AG09309 (cell line): Measurements from ENCODE around the gene TRIL.

ENCODE experiments used
- DNase-seq: peaks from one replicate; pipeline ENCODE4 v3.0.0-alpha.2; 2010; ENCODE audit warnings: low read depth
- H3K4me3 ChIP-seq: 2 replicates; pipeline ENCODE4 v1.5.1; 2011; ENCODE audit warnings: mild to moderate bottlenecking, low read depth, low read length, moderate library complexity; ENCODE audit not compliant: control insufficient read depth
- TF ChIP-seq, protein P1 (sequence below): IDR thresholded peaks from 2 replicates; pipeline ENCODE4 v1.5.1; 2011; ENCODE audit warnings: mild to moderate bottlenecking, low read depth, low read length, inconsistent platforms; ENCODE audit not compliant: insufficient read depth, control insufficient read depth; ENCODE audit errors: missing control alignments

The TRIL gene

DNA sequence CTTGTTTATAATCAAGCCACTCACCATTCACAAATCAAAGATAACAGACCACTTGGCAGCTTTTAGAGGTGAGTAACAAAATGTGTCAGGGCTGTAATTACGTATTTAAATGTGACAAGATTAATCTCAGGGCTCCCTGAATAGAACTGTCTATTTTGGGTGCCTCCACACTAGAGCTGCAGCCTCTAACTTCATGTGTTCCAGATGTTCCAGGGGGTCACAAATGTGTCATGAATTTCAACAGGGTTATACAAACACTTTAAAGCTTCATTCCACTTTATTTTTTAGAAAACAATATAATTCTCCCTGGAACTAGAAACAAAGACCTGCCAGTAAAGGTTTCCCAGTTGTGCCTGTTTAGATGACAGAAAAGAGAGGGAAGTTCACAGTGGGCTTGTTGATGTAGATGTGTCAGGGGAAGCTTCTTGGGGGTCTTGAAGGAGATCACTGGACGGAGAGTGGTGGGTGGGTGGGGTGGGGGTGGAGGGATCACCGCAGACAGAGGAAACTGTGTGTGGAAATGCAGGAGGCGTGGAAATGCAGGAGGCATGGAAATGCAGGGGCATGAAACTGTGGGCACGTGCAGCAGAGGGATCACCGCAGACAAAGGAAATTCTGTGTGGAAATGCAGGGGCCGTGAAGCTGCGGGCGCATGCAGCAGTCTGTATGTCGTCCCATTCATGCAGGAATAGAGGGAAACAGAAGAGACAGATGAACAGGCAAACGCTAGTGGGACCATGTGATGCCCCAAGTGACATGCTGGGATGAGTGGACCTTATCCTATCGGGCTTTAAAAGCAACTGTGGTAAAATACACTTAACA lies 42.0 kb upstream of the TRIL start:
- no peak overlapping the region for H3K4me3 ChIP-seq
- DNase-seq: no peak
- TF ChIP-seq, protein P1, sequence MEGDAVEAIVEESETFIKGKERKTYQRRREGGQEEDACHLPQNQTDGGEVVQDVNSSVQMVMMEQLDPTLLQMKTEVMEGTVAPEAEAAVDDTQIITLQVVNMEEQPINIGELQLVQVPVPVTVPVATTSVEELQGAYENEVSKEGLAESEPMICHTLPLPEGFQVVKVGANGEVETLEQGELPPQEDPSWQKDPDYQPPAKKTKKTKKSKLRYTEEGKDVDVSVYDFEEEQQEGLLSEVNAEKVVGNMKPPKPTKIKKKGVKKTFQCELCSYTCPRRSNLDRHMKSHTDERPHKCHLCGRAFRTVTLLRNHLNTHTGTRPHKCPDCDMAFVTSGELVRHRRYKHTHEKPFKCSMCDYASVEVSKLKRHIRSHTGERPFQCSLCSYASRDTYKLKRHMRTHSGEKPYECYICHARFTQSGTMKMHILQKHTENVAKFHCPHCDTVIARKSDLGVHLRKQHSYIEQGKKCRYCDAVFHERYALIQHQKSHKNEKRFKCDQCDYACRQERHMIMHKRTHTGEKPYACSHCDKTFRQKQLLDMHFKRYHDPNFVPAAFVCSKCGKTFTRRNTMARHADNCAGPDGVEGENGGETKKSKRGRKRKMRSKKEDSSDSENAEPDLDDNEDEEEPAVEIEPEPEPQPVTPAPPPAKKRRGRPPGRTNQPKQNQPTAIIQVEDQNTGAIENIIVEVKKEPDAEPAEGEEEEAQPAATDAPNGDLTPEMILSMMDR: no peak

DNA sequence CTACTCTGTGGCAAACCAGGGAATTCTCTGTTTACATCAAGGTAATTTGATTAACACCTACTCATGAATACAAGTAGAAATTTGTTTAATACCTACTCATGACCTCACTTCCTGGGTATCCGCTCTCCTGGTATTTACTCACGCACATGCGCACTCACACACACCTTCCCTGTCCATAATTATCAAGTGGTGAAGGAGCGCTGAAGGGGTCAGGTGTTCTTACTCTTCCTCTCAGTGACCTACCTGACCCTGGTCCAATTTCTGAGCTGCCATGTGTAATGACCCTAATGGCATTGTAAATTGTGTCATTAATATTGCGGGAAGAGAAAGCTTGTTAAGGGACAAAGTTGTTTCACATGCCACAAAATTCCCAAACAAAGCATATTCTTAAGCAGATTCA lies 41.3 kb upstream of the TRIL start:
- no peak overlapping the region for H3K4me3 ChIP-seq
- TF ChIP-seq, protein P1: no peak
- DNase-seq: no peak

GRCh38 chr7:28998105-28998504 lies 40.0 kb upstream of the TRIL start:
- DNase-seq: no peak
- TF ChIP-seq, protein P1: no peak
- no peak overlapping the region for H3K4me3 ChIP-seq

- no peak for DNase-seq
- TF ChIP-seq, protein P1: no peak
- H3K4me3 ChIP-seq: no peak overlapping the region
These were observed 38.7 kb upstream of the TRIL start for GRCh38 chr7:28996836-28997235.

DNA sequence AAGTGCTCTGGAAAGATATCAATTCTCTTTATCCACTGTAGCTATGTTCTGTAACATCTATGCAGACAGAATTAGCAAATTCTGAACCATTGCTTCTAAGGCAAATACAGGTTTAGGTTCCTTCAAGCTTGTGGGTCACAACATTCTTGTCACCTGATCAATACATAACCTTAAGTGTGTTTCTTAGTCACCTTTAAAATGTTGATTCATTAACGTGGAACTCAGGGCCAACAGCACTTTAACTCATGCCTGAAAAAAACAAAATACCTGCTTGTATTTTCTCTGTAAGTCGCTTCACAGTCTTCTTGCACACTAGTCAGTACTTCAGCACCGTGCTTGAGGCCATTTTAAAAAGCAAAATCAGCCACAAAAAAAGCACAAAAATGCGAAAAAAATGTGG lies 35.2 kb upstream of the TRIL start:
- DNase-seq: no peak
- H3K4me3 ChIP-seq: no peak overlapping the region
- TF ChIP-seq, protein P1: no peak

GRCh38 chr7:28992798-28993197 lies 34.7 kb upstream of the TRIL start:
- DNase-seq: no peak
- TF ChIP-seq, protein P1: no peak
- H3K4me3 ChIP-seq: no peak overlapping the region
